Choroid plexus epithelial cell (primary cell): ENCODE data around the gene IFFO2.

Experiments used
- DNase-seq: peaks from one replicate; pipeline ENCODE4 v3.0.0-alpha.2; 2010; ENCODE audit warnings: low read depth
- H3K4me3 ChIP-seq: 2 replicates; pipeline ENCODE4 v1.5.1; 2011; ENCODE audit warnings: low read depth, mild to moderate bottlenecking, control low read depth, low read length, moderate library complexity
- TF ChIP-seq, protein P1 (sequence below): conservative IDR thresholded peaks from 2 replicates; pipeline ENCODE4 v1.5.1; 2011; ENCODE audit warnings: low read depth, mild to moderate bottlenecking, control low read depth, inconsistent platforms, low read length, moderate library complexity

IFFO2 gene

GRCh38 chr1:18869847-18870594 lies 86.5 kb downstream of the IFFO2 start:
- no peak overlapping the region for H3K4me3 ChIP-seq
- TF ChIP-seq, protein P1, sequence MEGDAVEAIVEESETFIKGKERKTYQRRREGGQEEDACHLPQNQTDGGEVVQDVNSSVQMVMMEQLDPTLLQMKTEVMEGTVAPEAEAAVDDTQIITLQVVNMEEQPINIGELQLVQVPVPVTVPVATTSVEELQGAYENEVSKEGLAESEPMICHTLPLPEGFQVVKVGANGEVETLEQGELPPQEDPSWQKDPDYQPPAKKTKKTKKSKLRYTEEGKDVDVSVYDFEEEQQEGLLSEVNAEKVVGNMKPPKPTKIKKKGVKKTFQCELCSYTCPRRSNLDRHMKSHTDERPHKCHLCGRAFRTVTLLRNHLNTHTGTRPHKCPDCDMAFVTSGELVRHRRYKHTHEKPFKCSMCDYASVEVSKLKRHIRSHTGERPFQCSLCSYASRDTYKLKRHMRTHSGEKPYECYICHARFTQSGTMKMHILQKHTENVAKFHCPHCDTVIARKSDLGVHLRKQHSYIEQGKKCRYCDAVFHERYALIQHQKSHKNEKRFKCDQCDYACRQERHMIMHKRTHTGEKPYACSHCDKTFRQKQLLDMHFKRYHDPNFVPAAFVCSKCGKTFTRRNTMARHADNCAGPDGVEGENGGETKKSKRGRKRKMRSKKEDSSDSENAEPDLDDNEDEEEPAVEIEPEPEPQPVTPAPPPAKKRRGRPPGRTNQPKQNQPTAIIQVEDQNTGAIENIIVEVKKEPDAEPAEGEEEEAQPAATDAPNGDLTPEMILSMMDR = no peak
- DNase-seq = no peak

DNA sequence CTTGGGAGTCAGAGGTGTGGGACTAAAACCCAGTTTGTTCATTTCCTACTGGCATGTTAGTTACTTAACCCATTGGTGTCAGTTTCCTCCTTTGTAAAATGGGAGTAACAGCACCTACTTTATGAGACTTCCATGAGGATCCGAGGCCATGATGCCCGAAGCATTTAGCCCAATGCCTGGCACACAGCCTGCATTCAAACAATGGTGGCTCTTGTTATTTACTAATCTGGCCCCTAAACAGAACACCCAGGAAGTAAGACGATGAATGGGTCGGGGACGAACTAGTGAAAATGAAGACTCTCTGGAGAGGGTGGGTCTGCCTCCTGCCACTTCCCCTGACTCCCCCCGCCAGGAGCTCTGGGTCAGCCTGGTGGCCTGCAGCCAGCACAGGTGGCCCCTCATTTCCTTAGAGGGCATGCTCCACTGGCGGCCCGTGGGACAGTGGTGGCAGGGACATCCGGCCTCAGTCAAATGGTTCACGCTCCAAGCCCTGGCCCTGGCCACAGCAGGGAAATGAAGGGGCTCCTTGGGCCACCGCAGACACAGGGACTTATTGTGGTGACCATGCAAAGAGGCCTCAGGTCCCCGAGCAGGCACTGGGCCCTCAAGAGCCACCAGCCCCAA lies 87.6 kb downstream of the IFFO2 start:
- DNase-seq = no peak
- H3K4me3 ChIP-seq = no peak overlapping the region
- TF ChIP-seq, protein P1 = no peak

- TF ChIP-seq, protein P1 = no peak
- H3K4me3 ChIP-seq = no peak overlapping the region
- DNase-seq = no peak
Observed at GRCh38 chr1:18868354-18868753, 88.1 kb downstream of the IFFO2 start.

GRCh38 chr1:18866846-18867245 lies 89.6 kb downstream of the IFFO2 start:
- H3K4me3 ChIP-seq = no peak overlapping the region
- no peak for DNase-seq
- TF ChIP-seq, protein P1 = no peak

DNA sequence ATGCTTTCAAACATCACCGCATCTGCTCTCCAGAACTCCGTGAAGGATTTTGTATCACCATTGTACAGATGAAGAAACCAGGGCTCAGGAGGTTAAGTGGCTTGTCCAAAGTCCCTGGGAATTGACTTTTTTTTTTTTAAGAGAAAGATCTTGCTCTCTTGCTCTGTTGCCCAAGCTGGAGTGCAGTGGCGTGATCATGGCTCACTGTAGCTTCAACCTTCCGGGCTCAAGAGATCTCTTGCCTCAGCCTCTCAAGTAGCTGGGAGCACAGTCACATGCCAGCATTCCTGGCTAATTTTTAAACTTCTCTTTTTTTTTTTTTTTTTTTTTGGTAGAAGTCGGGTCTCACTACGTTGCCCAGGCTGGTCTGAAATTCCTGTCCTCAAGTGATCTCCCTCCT lies 90.2 kb downstream of the IFFO2 start:
- DNase-seq = no peak
- H3K4me3 ChIP-seq = no peak overlapping the region
- TF ChIP-seq, protein P1 = no peak

DNA sequence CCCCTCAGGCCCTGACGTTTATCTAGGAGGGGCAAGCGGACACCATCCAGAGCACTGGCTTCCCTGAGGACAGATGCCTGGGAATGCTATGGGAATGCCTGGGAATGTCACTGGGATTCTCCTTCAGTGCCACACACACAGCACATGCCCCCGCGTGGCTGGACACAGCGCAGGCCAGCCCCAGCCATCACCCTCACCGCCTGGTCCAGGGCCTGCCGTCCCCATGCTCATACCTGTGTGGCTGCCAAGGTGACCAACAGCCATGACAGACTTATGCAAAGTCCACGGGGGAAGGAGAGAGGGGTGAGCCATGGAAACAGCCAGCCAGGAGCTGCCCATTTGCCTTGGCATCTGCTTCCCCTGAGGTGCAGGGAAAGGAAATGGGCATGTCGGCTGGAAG lies 91.3 kb downstream of the IFFO2 start:
- DNase-seq = no peak
- no peak overlapping the region for H3K4me3 ChIP-seq
- TF ChIP-seq, protein P1 = no peak

GRCh38 chr1:18861590-18861989 lies 94.9 kb downstream of the IFFO2 start:
- TF ChIP-seq, protein P1 = no peak
- H3K4me3 ChIP-seq = no peak overlapping the region
- DNase-seq = no peak
